B cell (primary cell): Measurements from ENCODE around the gene FCRL5. TPM values are rescaled to one million over a fixed set of nuclear protein-coding genes. Genes with fewer than 3 reads are reported as not detected.

ENCODE experiments used
- ATAC-seq: fragments of 200-7000 bp; cut with Tn5 transposase; one replicate; pipeline ENCODE4 v1.10.0; 2021; ENCODE audit warnings: low read depth, mild to moderate bottlenecking, moderate number of reproducible peaks, moderate library complexity
- CTCF ChIA-PET: fragments of 350-600 bp; sonication (Branson Sonifier 250); formaldehyde crosslinking; loops from one replicate; lab custom pipeline; 2021; ENCODE audit warnings: antibody characterized with exemption, inconsistent platforms; lab: Charles Lee
- POLR2A ChIA-PET: fragments of 350-600 bp; sonication (Branson Sonifier 250); formaldehyde crosslinking; loops from one replicate; lab custom pipeline; 2021; ENCODE audit warnings: antibody characterized with exemption; lab: Charles Lee
- DNase-seq: peaks from one replicate; pipeline ENCODE4 v3.0.0; 2013
- H2AFZ ChIP-seq: 2 replicates; pipeline ENCODE4 v1.6.1; 2012; ENCODE audit warnings: mild to moderate bottlenecking, low read depth, low read length; ENCODE audit not compliant: insufficient read depth, poor library complexity, severe bottlenecking
- H3K27ac ChIP-seq, 2 donors: 1 replicate in 1 of 2; 2 replicates in 1 of 2; pipeline ENCODE4 v1.5.1; 2012 to 2013; ENCODE audit warnings: low read length in 2 of 2, mild to moderate bottlenecking in 2 of 2, moderate library complexity in 1 of 2
- H3K27me3 ChIP-seq, 4 experiments: fragments of 200-600 bp in 1 of 4; sonication (generic) in 1 of 4; replicated peaks in 1 of 4; 1 replicate in 2 of 4; 2 replicates in 2 of 4; pipeline versions ENCODE4 v1.6.1 to v1.7.0; 2013 to 2016; ENCODE audit warnings: low read length in 3 of 4, mild to moderate bottlenecking in 2 of 4, mixed read lengths in 1 of 4, moderate library complexity in 1 of 4; ENCODE audit not compliant: insufficient read depth in 4 of 4, control insufficient read depth in 3 of 4; ENCODE audit errors: control extremely low read depth in 1 of 4
- H3K36me3 ChIP-seq, 2 experiments: replicated peaks in 1 of 2; 1 replicate in 1 of 2; 2 replicates in 1 of 2; pipeline versions ENCODE4 v1.6.1 to v1.7.1; 2013; ENCODE audit warnings: low read length in 1 of 2; ENCODE audit not compliant: insufficient read depth in 2 of 2, control insufficient read depth in 1 of 2; ENCODE audit errors: control extremely low read depth in 1 of 2, extremely low read depth in 1 of 2
- H3K4me1 ChIP-seq, 2 donors: fragments of 200-600 bp in 1 of 2; sonication (generic) in 1 of 2; 1 replicate in 1 of 2; 2 replicates in 1 of 2; pipeline versions ENCODE4 v1.5.1 to v1.6.1; 2013 to 2017; ENCODE audit warnings: low read length in 2 of 2; ENCODE audit not compliant: control insufficient read depth in 2 of 2, insufficient read depth in 2 of 2
- H3K4me2 ChIP-seq: replicated peaks from 2 replicates; pipeline ENCODE3; 2012; ENCODE audit warnings: mild to moderate bottlenecking, low read depth, low read length; ENCODE audit not compliant: poor library complexity, severe bottlenecking
- H3K4me3 ChIP-seq, 5 experiments: fragments of 200-600 bp in 1 of 5; sonication (generic) in 1 of 5; 1 replicate in 3 of 5; 2 replicates in 2 of 5; pipeline versions ENCODE4 v1.5.1 to v1.7.0; 2011 to 2016; ENCODE audit warnings: low read length in 4 of 5, mild to moderate bottlenecking in 4 of 5, low read depth in 2 of 5, control low read depth in 1 of 5, moderate library complexity in 1 of 5; ENCODE audit not compliant: insufficient read depth in 1 of 5; ENCODE audit errors: control extremely low read depth in 1 of 5, extremely low read depth in 1 of 5
- H3K79me2 ChIP-seq: fragments of 200-600 bp; sonication (generic); one replicate; pipeline ENCODE4 v1.6.0; 2016; ENCODE audit warnings: low read length; ENCODE audit not compliant: control insufficient read depth, insufficient read depth
- H3K9ac ChIP-seq: fragments of 200-600 bp; sonication (generic); 2 replicates; pipeline ENCODE4 v1.6.1; 2017; ENCODE audit warnings: mild to moderate bottlenecking, low read length, moderate library complexity
- H3K9me3 ChIP-seq, 3 donors: one replicate each; pipeline versions ENCODE4 v1.6.1 to v1.7.1; 2013; ENCODE audit warnings: low read length in 2 of 3; ENCODE audit not compliant: control insufficient read depth in 2 of 3, insufficient read depth in 1 of 3; ENCODE audit errors: control extremely low read depth in 1 of 3
- H4K20me1 ChIP-seq: 2 replicates; pipeline ENCODE4 v1.6.0; 2012; ENCODE audit warnings: mild to moderate bottlenecking, low read length; ENCODE audit not compliant: insufficient read depth, control insufficient read depth, poor library complexity, severe bottlenecking
- H3K27ac Mint-ChIP-seq: one replicate; pipeline ENCODE4 v1.8.0; 2021; ENCODE audit warnings: mixed read lengths
- H3K27me3 Mint-ChIP-seq: one replicate; pipeline ENCODE4 v1.8.0; 2021; ENCODE audit warnings: mixed read lengths
- H3K4me1 Mint-ChIP-seq: one replicate; pipeline ENCODE4 v1.8.0; 2021; ENCODE audit warnings: mixed read lengths
- H3K4me3 Mint-ChIP-seq: one replicate; pipeline ENCODE4 v1.8.0; 2021; ENCODE audit warnings: mixed read lengths
- H3K9me3 Mint-ChIP-seq: one replicate; pipeline ENCODE4 v1.8.0; 2022; ENCODE audit warnings: mixed read lengths; ENCODE audit not compliant: insufficient read depth
- EZH2 ChIP-seq: IDR thresholded peaks from 2 replicates; pipeline ENCODE4 v1.6.1; 2012; ENCODE audit warnings: borderline replicate concordance, low read depth, mild to moderate bottlenecking, moderate library complexity, low read length; ENCODE audit not compliant: insufficient read depth, poor library complexity, severe bottlenecking
- WGBS: methylation state at CpG from one replicate; pipeline ENCODE4 v1.1.5; 2013; ENCODE audit warnings: missing lambda C conversion rate; ENCODE audit not compliant: insufficient coverage; 5-methylcytosine and 5-hydroxymethylcytosine counted together
- intact Hi-C: fragments of 100-400 bp; cut with micrococcal nuclease; formaldehyde crosslinking; loops from one replicate; pipeline ENCODE4 v1.10.0; 2022
- polyA plus RNA-seq: library from polyadenylated mRNA; depleted of rRNA; stranded (reverse); fragments of >200 nt; gene quantifications from 2 replicates; pipeline ENCODE4 v1.2.3, GENCODE V29; 2012
- total RNA-seq, 2 donors: library from RNA; stranded (reverse); fragments of 120-200 nt in 1 of 2; gene quantifications; 1 replicate in 1 of 2; 2 replicates in 1 of 2; pipeline versions ENCODE4 v1.2.3 to v1.2.4, GENCODE V29; 2013 to 2022
- TF ChIP-seq, protein P1 (sequence below): fragments of 200-600 bp; IDR thresholded peaks from one replicate; pipeline ENCODE4 v1.8.0; 2022; ENCODE audit warnings: antibody characterized with exemption, mild to moderate bottlenecking

The FCRL5 gene
- total and polyA plus RNA-seq, 2 donors (not counting 1 experiment from before 2014, with no cell fraction given): 34.0 to 108 TPM

GRCh38 chr1:157477419-157477818, 74.9 kb downstream of the FCRL5 start:
- H3K4me2 ChIP-seq: no peak overlapping the region
- POLR2A ChIA-PET: no interaction called here
- Mint-ChIP-seq H3K27ac (no peak overlapping the region), H3K9me3 (peaks cover 8% of the 10 kb centered on the region), H3K4me3 (no peak overlapping the region), H3K27me3 (peaks cover 8% of the 10 kb centered on the region), H3K4me1 (no peaks in the 10 kb centered on the region)
- H3K36me3 ChIP-seq: no peaks in the 10 kb centered on the region
- H2AFZ ChIP-seq: no peak overlapping the region
- CTCF ChIA-PET: no interaction called here
- no peaks in the 10 kb centered on the region for H3K79me2 ChIP-seq
- ATAC-seq (no peak), DNase-seq (no peak)
- H3K27me3 ChIP-seq: peaks cover 0 to 4% (median 0%) of the 10 kb centered on the region in 4 experiments
- TF ChIP-seq, protein P1, sequence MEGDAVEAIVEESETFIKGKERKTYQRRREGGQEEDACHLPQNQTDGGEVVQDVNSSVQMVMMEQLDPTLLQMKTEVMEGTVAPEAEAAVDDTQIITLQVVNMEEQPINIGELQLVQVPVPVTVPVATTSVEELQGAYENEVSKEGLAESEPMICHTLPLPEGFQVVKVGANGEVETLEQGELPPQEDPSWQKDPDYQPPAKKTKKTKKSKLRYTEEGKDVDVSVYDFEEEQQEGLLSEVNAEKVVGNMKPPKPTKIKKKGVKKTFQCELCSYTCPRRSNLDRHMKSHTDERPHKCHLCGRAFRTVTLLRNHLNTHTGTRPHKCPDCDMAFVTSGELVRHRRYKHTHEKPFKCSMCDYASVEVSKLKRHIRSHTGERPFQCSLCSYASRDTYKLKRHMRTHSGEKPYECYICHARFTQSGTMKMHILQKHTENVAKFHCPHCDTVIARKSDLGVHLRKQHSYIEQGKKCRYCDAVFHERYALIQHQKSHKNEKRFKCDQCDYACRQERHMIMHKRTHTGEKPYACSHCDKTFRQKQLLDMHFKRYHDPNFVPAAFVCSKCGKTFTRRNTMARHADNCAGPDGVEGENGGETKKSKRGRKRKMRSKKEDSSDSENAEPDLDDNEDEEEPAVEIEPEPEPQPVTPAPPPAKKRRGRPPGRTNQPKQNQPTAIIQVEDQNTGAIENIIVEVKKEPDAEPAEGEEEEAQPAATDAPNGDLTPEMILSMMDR: no peak
- no peak for TF ChIP-seq EZH2
- 98% methylated on average over 4 of the region's 4 CpGs for WGBS
- H3K9ac ChIP-seq: no peak overlapping the region
- no peak overlapping the region for H3K27ac ChIP-seq
- no peak overlapping the region for H3K4me3 ChIP-seq
- H3K4me1 ChIP-seq: no peaks in the 10 kb centered on the region
- H4K20me1 ChIP-seq: no peaks in the 10 kb centered on the region
- intact Hi-C loops: no loop called here
- peaks cover 3 to 30% (median 27%) of the 10 kb centered on the region in 3 donors for H3K9me3 ChIP-seq

- intact Hi-C loops: no loop called here
- H3K4me1 ChIP-seq: no peaks in the 10 kb centered on the region
- H3K27ac Mint-ChIP-seq: no peak overlapping the region
- H3K27me3 Mint-ChIP-seq: peaks cover 11% of the 10 kb centered on the region
- no peak overlapping the region for H3K4me2 ChIP-seq
- ATAC-seq (no peak), DNase-seq (no peak)
- H3K9ac ChIP-seq: no peak overlapping the region
- H2AFZ ChIP-seq: no peak overlapping the region
- H3K4me3 Mint-ChIP-seq: no peak overlapping the region
- H3K4me3 ChIP-seq: no peak overlapping the region
- POLR2A ChIA-PET: no interaction called here
- no peaks in the 10 kb centered on the region for H3K4me1 Mint-ChIP-seq
- H3K27me3 ChIP-seq: peaks cover 0 to 4% (median 0%) of the 10 kb centered on the region in 4 experiments
- H3K9me3 Mint-ChIP-seq: peaks cover 3% of the 10 kb centered on the region
- WGBS: 80% methylated on average over 1 of the region's 3 CpGs
- H4K20me1 ChIP-seq: no peaks in the 10 kb centered on the region
- H3K36me3 ChIP-seq: no peaks in the 10 kb centered on the region
- no peak overlapping the region for H3K27ac ChIP-seq
- CTCF ChIA-PET: no interaction called here
- H3K79me2 ChIP-seq: no peaks in the 10 kb centered on the region
- no peak for TF ChIP-seq EZH2
- TF ChIP-seq, protein P1: no peak
- peaks cover 1 to 14% (median 12%) of the 10 kb centered on the region in 3 donors for H3K9me3 ChIP-seq
Observed at GRCh38 chr1:157472959-157473358, 79.4 kb downstream of the FCRL5 start.
